Urinary bladder (tissue), 4 donors: Measurements from ENCODE around the gene ADD2. TPM values are rescaled to one million over a fixed set of nuclear protein-coding genes. Genes with fewer than 3 reads are reported as not detected.
"Not testable (repeated sequence)": the region's sequence is repeated elsewhere in the genome, so short reads cannot be mapped to it uniquely, and the experiment has no call there.

Experiments used
- DNase-seq: peaks from one replicate; pipeline ENCODE4 v3.0.0-alpha.2; 2015; ENCODE audit errors: extremely low spot score
- H3K27ac ChIP-seq: one replicate; pipeline ENCODE4 v1.5.1; 2013; ENCODE audit warnings: low read depth, mild to moderate bottlenecking, moderate library complexity
- H3K36me3 ChIP-seq: one replicate; pipeline ENCODE4 v1.6.1; 2013; ENCODE audit warnings: mild to moderate bottlenecking, moderate library complexity; ENCODE audit not compliant: insufficient read depth
- H3K4me1 ChIP-seq: one replicate; pipeline ENCODE4 v1.6.1; 2013; ENCODE audit warnings: mild to moderate bottlenecking, moderate library complexity; ENCODE audit not compliant: insufficient read depth
- H3K4me3 ChIP-seq: one replicate; pipeline ENCODE4 v1.5.1; 2013; ENCODE audit warnings: low read depth, low read length
- WGBS: extraction: QIAGEN DNeasy Blood & Tissue Kit; methylation state at CpG from one replicate; pipeline ENCODE4 v1.1.7; 2013; 5-methylcytosine and 5-hydroxymethylcytosine counted together
- polyA plus RNA-seq: library from polyadenylated mRNA; stranded (reverse); fragments of 200-250 nt; gene quantifications from one replicate; pipeline ENCODE4 v1.2.3, GENCODE V29; 2013
- total RNA-seq: library from RNA; depleted of rRNA; stranded (reverse); fragments of >200 nt; gene quantifications from one replicate; pipeline ENCODE4 v1.2.3, GENCODE V29; 2014
- donor health status: healthy with polysubstance abuse.
- donor health status: healthy.

ADD2 gene
- total RNA-seq: 3.5 TPM
- 0.33 TPM for polyA plus RNA-seq

GRCh38 chr2:70767699-70768589, at the start of gene ADD2:
ADD2 (minus strand) TSS chr2:70768200; CDS start chr2:70706408, 61,792 bp downstream.
- Histone ChIP-seq H3K4me3 (peak within 1 kb of the TSS; percentile 23), H3K4me1 (peaks cover 3% of the 10 kb centered on the region), H3K27ac (no peak within 1 kb of the TSS), H3K36me3 (no peaks in the 10 kb centered on the region)
- WGBS: 2% methylated on average over 74 of the region's 74 CpGs
- peak; percentile 21 for DNase-seq

GRCh38 chr2:70817284-70817954, 49.4 kb upstream of the ADD2 start:
- WGBS: 76% methylated on average over 3 of the region's 3 CpGs

GRCh38 chr2:70816726-70817125, 48.7 kb upstream of the ADD2 start:
- DNase-seq: no peak
- Histone ChIP-seq H3K27ac (no peak overlapping the region), H3K36me3 (no peaks in the 10 kb centered on the region), H3K4me3 (no peak overlapping the region), H3K4me1 (no peaks in the 10 kb centered on the region)
- 54% methylated on average over 5 of the region's 5 CpGs for WGBS

More at GRCh38 chr2:70817284-70817954, 49.4 kb upstream of the ADD2 start:
- Histone ChIP-seq H3K4me1 (no peaks in the 10 kb centered on the region), H3K36me3 (no peaks in the 10 kb centered on the region), H3K4me3 (no peak overlapping the region), H3K27ac (no peak overlapping the region)
- no peak for DNase-seq

GRCh38 chr2:70808983-70809958, 41.3 kb upstream of the ADD2 start:
- Histone ChIP-seq H3K4me3 (no peak overlapping the region), H3K36me3 (no peaks in the 10 kb centered on the region), H3K27ac (no peak overlapping the region), H3K4me1 (no peaks in the 10 kb centered on the region)
- DNase-seq: no peak
- WGBS: 88% methylated on average over 12 of the region's 12 CpGs

- 91% methylated on average over 4 of the region's 4 CpGs for WGBS
- Histone ChIP-seq H3K36me3 (no peaks in the 10 kb centered on the region), H3K4me3 (no peak overlapping the region), H3K27ac (no peak overlapping the region), H3K4me1 (no peaks in the 10 kb centered on the region)
- no peak for DNase-seq
Measured at GRCh38 chr2:70807828-70808118, 39.8 kb upstream of the ADD2 start.

- Histone ChIP-seq H3K4me3 (no peak overlapping the region), H3K27ac (no peak overlapping the region), H3K4me1 (no peaks in the 10 kb centered on the region), H3K36me3 (no peaks in the 10 kb centered on the region)
- 86% methylated on average over 6 of the region's 6 CpGs for whole genome bisulfite sequencing
- DNase-seq: no peak
Measured at GRCh38 chr2:70807102-70807827, 39.3 kb upstream of the ADD2 start.

- Histone ChIP-seq H3K4me3 (no peak overlapping the region), H3K27ac (no peak overlapping the region), H3K36me3 (no peaks in the 10 kb centered on the region), H3K4me1 (no peaks in the 10 kb centered on the region)
- WGBS: 68% methylated on average over 6 of the region's 6 CpGs
- DNase-seq: no peak
Measured at GRCh38 chr2:70806620-70807019, 38.6 kb upstream of the ADD2 start.

- no peak overlapping the region for H3K27ac ChIP-seq
- H3K4me3 ChIP-seq: no peak overlapping the region
- no peak for DNase-seq
- no peaks in the 10 kb centered on the region for H3K36me3 ChIP-seq
- H3K4me1 ChIP-seq: no peaks in the 10 kb centered on the region
- 66% methylated on average over 5 of the region's 5 CpGs for WGBS
Measured at GRCh38 chr2:70806013-70806412, 38.0 kb upstream of the ADD2 start.

- 69% methylated on average over 10 of the region's 10 CpGs for WGBS
- DNase-seq: no peak
- H3K27ac ChIP-seq: no peak overlapping the region
- H3K4me1 ChIP-seq: no peaks in the 10 kb centered on the region
- no peaks in the 10 kb centered on the region for H3K36me3 ChIP-seq
- no peak overlapping the region for H3K4me3 ChIP-seq
Measured at GRCh38 chr2:70801607-70802263, 33.7 kb upstream of the ADD2 start.

- H3K36me3 ChIP-seq: no peaks in the 10 kb centered on the region
- H3K27ac ChIP-seq: no peak overlapping the region
- no peak overlapping the region for H3K4me3 ChIP-seq
- no peak for DNase-seq
- WGBS: 88% methylated on average over 2 of the region's 2 CpGs
- no peaks in the 10 kb centered on the region for H3K4me1 ChIP-seq
Measured at GRCh38 chr2:70799706-70800105, 31.7 kb upstream of the ADD2 start.

- H3K4me1 ChIP-seq, H3K27ac ChIP-seq, H3K4me3 ChIP-seq, H3K36me3 ChIP-seq, DNase-seq: not testable (repeated sequence)
- 79% methylated on average over 3 of the region's 3 CpGs for WGBS
Measured at GRCh38 chr2:70797996-70798395, 30.0 kb upstream of the ADD2 start.

GRCh38 chr2:70797506-70797905, 29.5 kb upstream of the ADD2 start:
- 39% methylated on average over 2 of the region's 2 CpGs for WGBS

More at GRCh38 chr2:70797506-70797905, 29.5 kb upstream of the ADD2 start:
- no peaks in the 10 kb centered on the region for H3K4me1 ChIP-seq
- no peaks in the 10 kb centered on the region for H3K36me3 ChIP-seq
- H3K27ac ChIP-seq: no peak overlapping the region
- H3K4me3 ChIP-seq: no peak overlapping the region
- no peak for DNase-seq
